ENCODE results near the gene TMEM92. TPM values are rescaled to one million over a fixed set of nuclear protein-coding genes. Genes with fewer than 3 reads are reported as not detected.
A peak's percentile ranks its signal among the peaks of the same experiment; 100 is the strongest.

Gene TMEM92
- total and polyA plus RNA-seq, 4 donors = 0.94 to 12.4 (median 1.4) TPM; not detected in 1

GRCh38 chr17:50259477-50260324, 14.6 kb upstream of the TMEM92 start:
- intact Hi-C loops (cut with DNase I) = no loop called here
- 41 to 51% methylated on average over 19 of the region's 19 CpGs for WGBS, 2 donors
- no peaks in the 10 kb centered on the region for H3K36me3 ChIP-seq (ENCODE audit: control insufficient read depth in 1 of 2, insufficient read depth in 2 of 2, low read length in 1 of 2)
- DNase-seq (peak in 1 of 2 donors; percentile 77), ATAC-seq (ENCODE audit: low FRiP score) (no peak)
- no peak overlapping the region for H3K4me3 ChIP-seq (ENCODE audit: low read length in 2 of 2)
- H3K4me1 ChIP-seq (ENCODE audit: control insufficient read depth in 1 of 2, insufficient read depth in 2 of 2, low read length in 2 of 2) = no peaks in the 10 kb centered on the region
- H3K9me3 ChIP-seq (ENCODE audit: control insufficient read depth, low read length) = no peaks in the 10 kb centered on the region
- H3K27me3 ChIP-seq (ENCODE audit: control insufficient read depth in 1 of 2, insufficient read depth in 2 of 2, low read length in 1 of 2) = no peaks in the 10 kb centered on the region
- H3K27ac ChIP-seq (ENCODE audit: low read depth in 1 of 2, low read length in 2 of 2) = no peak overlapping the region

- no peak overlapping the region for H3K4me3 ChIP-seq (ENCODE audit: low read length in 2 of 2)
- DNase-seq (peak in 1 of 2 donors; percentile 68), ATAC-seq (ENCODE audit: low FRiP score) (no peak)
- H3K27me3 ChIP-seq (ENCODE audit: control insufficient read depth in 1 of 2, insufficient read depth in 2 of 2, low read length in 1 of 2) = no peaks in the 10 kb centered on the region
- no peak overlapping the region for H3K27ac ChIP-seq (ENCODE audit: low read depth in 1 of 2, low read length in 2 of 2)
- no peaks in the 10 kb centered on the region for H3K4me1 ChIP-seq (ENCODE audit: control insufficient read depth in 1 of 2, insufficient read depth in 2 of 2, low read length in 2 of 2)
- no peaks in the 10 kb centered on the region for H3K36me3 ChIP-seq (ENCODE audit: control insufficient read depth in 1 of 2, insufficient read depth in 2 of 2, low read length in 1 of 2)
- intact Hi-C loops (cut with DNase I) = no loop called here
- WGBS, 2 donors = 42 to 55% methylated on average over 6 of the region's 6 CpGs
- H3K9me3 ChIP-seq (ENCODE audit: control insufficient read depth, low read length) = no peaks in the 10 kb centered on the region
Measured at GRCh38 chr17:50260501-50260911, 13.8 kb upstream of the TMEM92 start.

DNA sequence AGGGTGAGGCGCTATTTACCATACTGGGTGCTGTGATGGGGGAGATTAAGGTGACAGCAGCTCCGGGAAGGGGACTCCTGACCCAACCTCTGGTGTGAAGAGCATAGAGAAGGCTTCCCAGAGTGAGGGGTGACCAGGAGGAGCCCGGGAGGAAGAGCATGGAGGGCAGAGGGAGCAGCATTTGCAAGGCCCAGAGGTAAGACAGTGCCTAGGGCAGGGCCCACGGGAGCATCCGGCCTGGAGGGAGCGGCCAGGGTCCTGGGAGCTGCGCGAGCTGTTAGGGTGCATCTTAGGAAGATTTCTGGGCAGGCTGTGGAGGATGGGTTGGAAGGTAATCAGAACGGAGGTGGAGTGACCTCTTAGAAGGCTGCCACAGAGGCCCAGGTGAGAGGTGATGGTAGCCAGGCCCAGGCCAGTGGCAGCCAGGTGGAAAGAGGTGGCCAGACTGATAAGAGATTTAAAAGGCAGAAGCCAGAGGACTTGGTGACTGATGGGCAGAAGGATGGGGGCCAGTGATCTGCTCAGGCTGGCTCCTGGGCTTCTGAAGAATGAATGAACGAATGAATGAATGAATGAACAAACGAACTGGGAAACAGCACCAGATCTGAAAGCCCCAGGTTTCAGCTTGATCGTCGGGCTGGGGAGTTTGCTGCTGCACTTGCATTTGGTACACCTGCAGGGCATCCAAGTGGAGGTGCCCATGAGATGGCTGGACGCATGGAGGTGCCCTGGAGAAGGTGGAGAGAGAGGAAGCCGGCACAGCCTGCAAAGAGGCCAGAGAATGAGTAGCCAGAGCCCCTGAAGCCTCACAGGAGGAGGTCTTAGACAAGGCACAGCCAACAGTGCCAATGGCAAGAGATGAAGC, 13.0 kb upstream of the TMEM92 start:
- no peaks in the 10 kb centered on the region for H3K27me3 ChIP-seq (ENCODE audit: control insufficient read depth in 1 of 2, insufficient read depth in 2 of 2, low read length in 1 of 2)
- no peak for ATAC-seq (ENCODE audit: low FRiP score)
- H3K4me3 ChIP-seq (ENCODE audit: low read length in 2 of 2) = no peak overlapping the region
- no peak overlapping the region for H3K27ac ChIP-seq (ENCODE audit: low read depth in 1 of 2, low read length in 2 of 2)
- H3K9me3 ChIP-seq (ENCODE audit: control insufficient read depth, low read length) = no peaks in the 10 kb centered on the region
- peak; percentile 19 to 47 for DNase-seq
- H3K4me1 ChIP-seq (ENCODE audit: control insufficient read depth in 1 of 2, insufficient read depth in 2 of 2, low read length in 2 of 2) = no peaks in the 10 kb centered on the region
- intact Hi-C loops (cut with DNase I) = no loop called here
- H3K36me3 ChIP-seq (ENCODE audit: control insufficient read depth in 1 of 2, insufficient read depth in 2 of 2, low read length in 1 of 2) = no peaks in the 10 kb centered on the region
- WGBS, 2 donors = 83 to 91% methylated on average over 15 of the region's 15 CpGs

DNA sequence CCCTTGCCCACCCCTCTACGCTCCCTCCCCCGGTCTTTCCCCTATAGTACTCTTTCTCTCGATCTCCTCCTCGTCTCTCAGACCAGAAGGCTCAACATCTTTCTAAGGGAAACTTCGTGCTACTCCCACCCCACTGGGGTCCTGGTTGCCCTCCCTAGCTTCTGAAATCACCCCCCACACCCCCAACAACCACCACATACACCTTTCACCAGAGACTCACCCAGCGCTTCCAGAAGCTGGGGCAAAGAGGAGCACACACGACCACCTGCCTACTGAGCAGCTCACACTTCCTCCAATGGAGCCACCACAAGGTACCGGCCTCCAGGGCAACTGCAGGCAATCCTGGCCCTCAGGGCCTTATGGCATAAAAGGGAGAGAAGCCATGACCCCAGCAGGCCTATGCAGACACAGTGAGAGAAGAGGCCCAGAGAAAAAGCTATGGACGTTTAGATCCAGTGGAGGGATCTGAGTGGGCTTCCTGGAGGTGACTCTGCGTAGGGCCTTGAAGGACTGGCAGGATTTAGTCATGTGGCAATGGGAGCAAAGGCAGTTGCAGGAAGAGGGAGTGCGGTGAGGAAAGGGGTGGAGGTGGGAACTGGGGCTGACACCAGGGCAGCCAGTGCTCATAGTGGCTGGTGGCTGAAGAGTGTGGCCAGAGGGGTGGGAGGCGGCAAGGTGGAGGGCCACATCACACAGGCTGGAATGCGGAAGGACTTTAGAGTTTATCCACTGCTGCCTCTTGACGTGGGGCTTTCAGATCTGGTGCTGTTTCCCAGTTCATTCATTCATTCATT, 12.1 kb upstream of the TMEM92 start:
- H3K27ac ChIP-seq (ENCODE audit: low read depth in 1 of 2, low read length in 2 of 2) = no peak overlapping the region
- peaks cover 0 to 3% of the 10 kb centered on the region in 2 donors for H3K4me1 ChIP-seq (ENCODE audit: control insufficient read depth in 1 of 2, insufficient read depth in 2 of 2, low read length in 2 of 2)
- WGBS, 2 donors = 91% methylated on average over 13 to 14 of the region's 14 CpGs
- ATAC-seq (ENCODE audit: low FRiP score) (no peak), DNase-seq (peak in 1 of 2 donors; percentile 58)
- no peak overlapping the region for H3K4me3 ChIP-seq (ENCODE audit: low read length in 2 of 2)
- H3K9me3 ChIP-seq (ENCODE audit: control insufficient read depth, low read length) = no peaks in the 10 kb centered on the region
- intact Hi-C loops (cut with DNase I) = no loop called here
- no peaks in the 10 kb centered on the region for H3K27me3 ChIP-seq (ENCODE audit: control insufficient read depth in 1 of 2, insufficient read depth in 2 of 2, low read length in 1 of 2)
- H3K36me3 ChIP-seq (ENCODE audit: control insufficient read depth in 1 of 2, insufficient read depth in 2 of 2, low read length in 1 of 2) = no peaks in the 10 kb centered on the region

- ATAC-seq (ENCODE audit: low FRiP score) (no peak), DNase-seq (peak in 1 of 2 donors; percentile 56)
- H3K9me3 ChIP-seq (ENCODE audit: control insufficient read depth, low read length) = no peaks in the 10 kb centered on the region
- no peak overlapping the region for H3K4me3 ChIP-seq (ENCODE audit: low read length in 2 of 2)
- peaks cover 0 to 3% of the 10 kb centered on the region in 2 donors for H3K4me1 ChIP-seq (ENCODE audit: control insufficient read depth in 1 of 2, insufficient read depth in 2 of 2, low read length in 2 of 2)
- H3K27me3 ChIP-seq (ENCODE audit: control insufficient read depth in 1 of 2, insufficient read depth in 2 of 2, low read length in 1 of 2) = no peaks in the 10 kb centered on the region
- no peaks in the 10 kb centered on the region for H3K36me3 ChIP-seq (ENCODE audit: control insufficient read depth in 1 of 2, insufficient read depth in 2 of 2, low read length in 1 of 2)
- intact Hi-C loops (cut with DNase I) = no loop called here
- 61 to 78% methylated on average over 8 to 10 of the region's 10 CpGs for WGBS, 2 donors
- no peak overlapping the region for H3K27ac ChIP-seq (ENCODE audit: low read depth in 1 of 2, low read length in 2 of 2)
Measured at GRCh38 chr17:50263331-50264262, 10.7 kb upstream of the TMEM92 start.

DNA sequence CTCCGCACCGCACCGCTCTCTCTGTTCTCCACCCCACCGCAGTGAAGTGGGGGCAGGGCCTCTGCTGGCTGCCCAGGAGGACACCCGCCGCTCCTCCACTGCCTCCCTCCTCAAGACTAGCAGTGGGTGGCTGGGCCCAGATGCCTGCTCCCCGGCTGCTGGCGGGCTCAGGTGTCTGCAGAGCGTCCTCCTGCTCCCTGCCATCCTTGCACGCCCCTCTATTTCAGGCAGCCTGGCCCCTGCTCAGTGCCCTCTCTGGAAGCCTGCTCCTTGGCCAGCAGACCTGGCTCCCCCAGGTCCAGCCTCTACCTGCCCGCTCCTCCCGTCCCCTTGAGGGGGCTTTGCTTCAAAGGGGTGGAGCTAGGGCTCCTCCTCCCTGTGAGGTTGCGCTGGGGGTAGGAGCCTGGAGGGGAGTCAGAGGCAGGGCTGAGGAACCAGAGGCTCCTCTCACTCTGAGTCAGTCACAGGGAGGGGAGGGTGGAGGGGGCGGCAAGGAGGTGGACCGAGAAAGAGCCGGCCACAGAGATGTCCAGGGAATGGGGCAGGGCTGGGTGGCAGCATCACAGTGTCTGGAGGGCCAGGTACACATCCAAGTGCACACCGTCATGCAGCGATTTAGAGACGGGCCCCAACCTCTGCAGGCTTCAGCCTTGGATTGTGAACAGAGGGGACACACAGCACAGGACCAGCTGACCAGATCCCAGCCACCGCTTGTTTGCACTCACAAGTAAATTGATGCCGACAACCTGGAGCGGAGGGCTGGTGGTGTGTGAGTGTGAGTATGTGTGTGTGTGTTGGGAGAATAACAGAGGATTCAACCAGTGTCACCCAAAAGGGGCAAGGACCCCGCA, 9.8 kb upstream of the TMEM92 start:
- Histone ChIP-seq H3K27me3 (ENCODE audit: control insufficient read depth in 1 of 2, insufficient read depth in 2 of 2, low read length in 1 of 2) (no peaks in the 10 kb centered on the region), H3K27ac (ENCODE audit: low read depth in 1 of 2, low read length in 2 of 2) (no peak overlapping the region), H3K4me1 (ENCODE audit: control insufficient read depth in 1 of 2, insufficient read depth in 2 of 2, low read length in 2 of 2) (peaks cover 0 to 3% of the 10 kb centered on the region in 2 donors), H3K9me3 (ENCODE audit: control insufficient read depth, low read length) (no peaks in the 10 kb centered on the region), H3K4me3 (ENCODE audit: low read length in 2 of 2) (no peak overlapping the region), H3K36me3 (ENCODE audit: control insufficient read depth in 1 of 2, insufficient read depth in 2 of 2, low read length in 1 of 2) (no peaks in the 10 kb centered on the region)
- DNase-seq (peak; percentile 60 to 84), ATAC-seq (ENCODE audit: low FRiP score) (no peak)
- intact Hi-C loops (cut with DNase I) = no loop called here
- 56 to 68% methylated on average over 20 to 23 of the region's 23 CpGs for WGBS, 2 donors

DNA sequence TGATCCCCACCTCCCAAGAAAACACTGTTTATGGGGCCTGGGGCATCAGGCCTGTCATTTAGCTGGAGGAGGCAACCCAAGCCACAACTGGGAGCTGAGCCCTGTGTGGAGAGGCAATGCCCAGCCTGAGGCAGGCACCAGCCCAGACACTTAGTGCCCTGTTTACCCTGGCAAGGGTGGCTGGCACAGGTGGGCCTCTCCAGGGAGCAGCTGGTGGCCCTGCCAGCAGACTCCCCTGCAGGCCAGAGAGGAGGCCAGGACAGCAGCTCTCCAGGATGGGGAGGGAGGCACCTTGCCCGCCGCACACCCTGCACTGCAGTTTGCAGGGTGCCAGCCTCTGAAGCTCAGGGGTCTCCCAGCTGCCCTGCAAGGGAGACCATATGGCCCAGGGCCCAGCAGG, 9.1 kb upstream of the TMEM92 start:
- DNase-seq = peak; percentile 67 to 77
- peak; percentile 24 for ATAC-seq (ENCODE audit: low FRiP score)
- WGBS, 2 donors = 14% methylated on average over 2 of the region's 2 CpGs
- Histone ChIP-seq H3K27me3 (ENCODE audit: control insufficient read depth in 1 of 2, insufficient read depth in 2 of 2, low read length in 1 of 2) (no peaks in the 10 kb centered on the region), H3K27ac (ENCODE audit: low read depth in 1 of 2, low read length in 2 of 2) (no peak overlapping the region), H3K36me3 (ENCODE audit: control insufficient read depth in 1 of 2, insufficient read depth in 2 of 2, low read length in 1 of 2) (no peaks in the 10 kb centered on the region), H3K9me3 (ENCODE audit: control insufficient read depth, low read length) (no peaks in the 10 kb centered on the region), H3K4me1 (ENCODE audit: control insufficient read depth in 1 of 2, insufficient read depth in 2 of 2, low read length in 2 of 2) (peaks cover 0 to 3% of the 10 kb centered on the region in 2 donors), H3K4me3 (ENCODE audit: low read length in 2 of 2) (no peak overlapping the region)
- intact Hi-C loops (cut with DNase I) = no loop called here
